ENCODE results near the gene TCIRG1.

TCIRG1 gene

DNA sequence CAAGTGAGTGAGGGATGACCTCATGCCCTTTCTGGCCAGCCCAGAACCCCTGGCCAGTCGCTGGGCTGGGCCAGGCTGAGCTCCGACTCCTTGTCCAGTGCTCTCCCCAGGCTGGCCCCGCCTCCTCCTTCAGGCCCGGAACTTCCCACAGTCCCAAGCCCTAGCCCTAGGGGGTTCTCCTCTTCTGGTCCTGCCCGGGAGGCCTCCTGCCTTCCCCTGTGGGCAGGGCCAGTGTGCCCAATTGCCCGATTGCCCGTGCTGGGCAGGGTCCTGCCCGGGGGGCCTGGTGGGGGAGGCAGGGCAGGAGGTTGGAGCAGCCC lies 4.2 kb downstream of the TCIRG1 start:
- H3K9ac ChIP-seq (ENCODE audit: low read depth, low read length, poor library complexity, severe bottlenecking): no peak overlapping the region
- H3K4me1 ChIP-seq (ENCODE audit: insufficient read depth, low read length, poor library complexity, severe bottlenecking): peaks cover 20% of the 10 kb centered on the region

DNA sequence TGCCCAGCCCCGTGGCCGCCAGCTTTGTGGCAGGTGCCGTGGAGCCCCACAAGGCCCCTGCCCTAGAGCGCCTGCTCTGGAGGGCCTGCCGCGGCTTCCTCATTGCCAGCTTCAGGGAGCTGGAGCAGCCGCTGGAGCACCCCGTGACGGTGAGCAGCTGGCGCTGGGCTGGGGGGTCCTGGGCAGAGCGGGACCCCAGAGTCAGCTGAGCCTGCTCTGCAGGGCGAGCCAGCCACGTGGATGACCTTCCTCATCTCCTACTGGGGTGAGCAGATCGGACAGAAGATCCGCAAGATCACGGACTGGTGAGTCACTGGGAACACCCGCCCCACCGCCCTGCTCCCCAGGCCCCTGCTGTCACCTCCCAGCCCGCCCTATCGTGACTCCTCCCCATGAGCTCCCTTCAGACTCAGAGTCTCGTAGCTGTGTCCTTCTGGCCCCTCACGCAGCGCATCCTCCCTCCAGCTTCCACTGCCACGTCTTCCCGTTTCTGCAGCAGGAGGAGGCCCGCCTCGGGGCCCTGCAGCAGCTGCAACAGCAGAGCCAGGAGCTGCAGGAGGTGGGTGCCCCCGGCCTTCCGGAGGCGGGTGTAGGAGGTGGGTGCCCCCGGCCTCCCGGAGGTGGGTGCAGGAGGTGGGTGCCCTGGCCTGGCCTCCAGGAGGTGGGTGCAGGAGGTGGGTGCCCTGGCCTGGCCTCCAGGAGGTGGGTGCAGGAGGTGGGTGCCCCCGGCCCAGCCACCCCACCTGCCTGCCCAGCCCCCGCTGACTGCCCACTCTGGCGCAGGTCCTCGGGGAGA lies 4.7 kb downstream of the TCIRG1 start:
- Histone ChIP-seq H3F3A (ENCODE audit: low read depth) (no peaks in the 10 kb centered on the region), H3K9me2 (replicated peaks; ENCODE audit: low read depth, low read length) (no peaks in the 10 kb centered on the region), H2AFZ (ENCODE audit: low read length) (no peak overlapping the region), H3K4me2 (ENCODE audit: low read depth, low read length, poor library complexity, severe bottlenecking) (no peak overlapping the region), H3K79me2 (ENCODE audit: insufficient read depth, low read length) (no peaks in the 10 kb centered on the region), H4K20me1 (ENCODE audit: insufficient read depth, low read length, poor library complexity, severe bottlenecking) (no peaks in the 10 kb centered on the region), H3K27me3 (ENCODE audit: insufficient read depth, low read length, poor library complexity, severe bottlenecking) (no peaks in the 10 kb centered on the region), H3K4me3 (ENCODE audit: low read length, poor library complexity, severe bottlenecking) (no peak overlapping the region), H3K4me1 (ENCODE audit: insufficient read depth, low read length, poor library complexity, severe bottlenecking) (peaks cover 20% of the 10 kb centered on the region), H3K36me3 (ENCODE audit: insufficient read depth, low read length) (no peaks in the 10 kb centered on the region), H3K9me3 (ENCODE audit: insufficient read depth, low read depth, low read length) (no peaks in the 10 kb centered on the region), H3K9ac (ENCODE audit: low read depth, low read length, poor library complexity, severe bottlenecking) (no peak overlapping the region)
- no peak for TF ChIP-seq EZH2phosphoT487 (IDR thresholded peaks at IDR 0.05; ENCODE audit: borderline replicate concordance)
- TF ChIP-seq CTCF (conservative IDR thresholded peaks at IDR 0.05; ENCODE audit: low read length): no peak

More for the DNA sequence above, 4.2 kb downstream of the TCIRG1 start:
- Histone ChIP-seq H3K9me2 (replicated peaks; ENCODE audit: low read depth, low read length) (no peaks in the 10 kb centered on the region), H2AFZ (ENCODE audit: low read length) (no peak overlapping the region), H3K9me3 (ENCODE audit: insufficient read depth, low read depth, low read length) (no peaks in the 10 kb centered on the region), H3K27me3 (ENCODE audit: insufficient read depth, low read length, poor library complexity, severe bottlenecking) (no peaks in the 10 kb centered on the region), H3F3A (ENCODE audit: low read depth) (no peaks in the 10 kb centered on the region), H4K20me1 (ENCODE audit: insufficient read depth, low read length, poor library complexity, severe bottlenecking) (no peaks in the 10 kb centered on the region), H3K36me3 (ENCODE audit: insufficient read depth, low read length) (no peaks in the 10 kb centered on the region), H3K79me2 (ENCODE audit: insufficient read depth, low read length) (no peaks in the 10 kb centered on the region), H3K4me2 (ENCODE audit: low read depth, low read length, poor library complexity, severe bottlenecking) (no peak overlapping the region), H3K4me3 (ENCODE audit: low read length, poor library complexity, severe bottlenecking) (no peak overlapping the region)
- no peak for TF ChIP-seq CTCF (conservative IDR thresholded peaks at IDR 0.05; ENCODE audit: low read length)
- TF ChIP-seq EZH2phosphoT487 (IDR thresholded peaks at IDR 0.05; ENCODE audit: borderline replicate concordance): no peak

DNA sequence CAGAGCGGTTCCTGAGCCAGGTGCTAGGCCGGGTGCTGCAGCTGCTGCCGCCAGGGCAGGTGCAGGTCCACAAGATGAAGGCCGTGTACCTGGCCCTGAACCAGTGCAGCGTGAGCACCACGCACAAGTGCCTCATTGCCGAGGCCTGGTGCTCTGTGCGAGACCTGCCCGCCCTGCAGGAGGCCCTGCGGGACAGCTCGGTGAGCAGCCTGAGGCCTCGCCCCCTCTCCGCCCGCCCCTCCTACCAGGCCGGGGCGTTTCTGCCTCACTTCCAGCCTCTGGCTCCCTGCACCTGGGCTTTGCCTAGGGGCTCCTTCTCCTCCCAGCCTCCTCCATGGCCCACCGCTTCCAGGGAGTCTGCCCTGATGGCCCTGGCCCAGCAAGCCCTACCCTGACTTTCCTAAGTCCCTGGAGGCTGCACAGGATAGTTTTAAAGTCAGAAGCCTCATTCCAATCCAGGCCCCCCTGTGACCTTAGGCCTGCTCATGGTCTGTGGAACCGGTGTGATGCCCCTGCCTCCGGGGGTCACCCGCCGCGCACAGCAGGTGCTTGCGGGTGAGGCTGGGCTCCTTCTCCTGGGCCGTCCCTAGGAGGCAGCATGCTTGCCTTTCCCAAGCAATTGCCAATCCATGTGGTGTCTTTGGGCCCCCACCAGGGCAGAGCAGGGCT lies 5.5 kb downstream of the TCIRG1 start:
- H3K36me3 ChIP-seq (ENCODE audit: insufficient read depth, low read length): no peaks in the 10 kb centered on the region
- H4K20me1 ChIP-seq (ENCODE audit: insufficient read depth, low read length, poor library complexity, severe bottlenecking): no peaks in the 10 kb centered on the region
- H3K9me3 ChIP-seq (ENCODE audit: insufficient read depth, low read depth, low read length): no peaks in the 10 kb centered on the region
- H3K4me3 ChIP-seq (ENCODE audit: low read length, poor library complexity, severe bottlenecking): no peak overlapping the region
- no peaks in the 10 kb centered on the region for H3K27me3 ChIP-seq (ENCODE audit: insufficient read depth, low read length, poor library complexity, severe bottlenecking)
- no peak overlapping the region for H2AFZ ChIP-seq (ENCODE audit: low read length)
- H3K9me2 ChIP-seq (replicated peaks; ENCODE audit: low read depth, low read length): no peaks in the 10 kb centered on the region
- H3K79me2 ChIP-seq (ENCODE audit: insufficient read depth, low read length): no peaks in the 10 kb centered on the region
- TF ChIP-seq EZH2phosphoT487 (IDR thresholded peaks at IDR 0.05; ENCODE audit: borderline replicate concordance) (no peak), CTCF (conservative IDR thresholded peaks at IDR 0.05; ENCODE audit: low read length) (no peak)
- no peak overlapping the region for H3K4me2 ChIP-seq (ENCODE audit: low read depth, low read length, poor library complexity, severe bottlenecking)
- H3K4me1 ChIP-seq (ENCODE audit: insufficient read depth, low read length, poor library complexity, severe bottlenecking): peaks cover 20% of the 10 kb centered on the region
- no peaks in the 10 kb centered on the region for H3F3A ChIP-seq (ENCODE audit: low read depth)
- no peak overlapping the region for H3K9ac ChIP-seq (ENCODE audit: low read depth, low read length, poor library complexity, severe bottlenecking)
